Measurements from ENCODE around the gene PCDHGA4. TPM values are rescaled to one million over a fixed set of nuclear protein-coding genes. Genes with fewer than 3 reads are reported as not detected.
"Not testable (repeated sequence)": the region's sequence is repeated elsewhere in the genome, so short reads cannot be mapped to it uniquely, and the experiment has no call there.

Gene PCDHGA4
- total RNA-seq, 4 donors from 2014 or later: 0.12 to 2.9 (median 1.1) TPM

- peaks cover 0 to 7% (median 0%) of the 10 kb centered on the region in 3 donors for H3K36me3 ChIP-seq
- H3K4me3 ChIP-seq: no peak overlapping the region
- DNase-seq: no peak
- peaks cover 20 to 96% (median 88%) of the 10 kb centered on the region in 3 donors for H3K9me3 ChIP-seq
- intact Hi-C loops (cut with DNase I): no loop called here
- WGBS, 2 donors: 54 to 58% methylated on average over 12 to 19 of the region's 21 CpGs
- no peak overlapping the region for H3K27ac ChIP-seq
- TF ChIP-seq CTCF (IDR thresholded peaks at IDR 0.05) (no peak), POLR2A (IDR thresholded peaks at IDR 0.05) (no peak)
- peaks cover 0 to 32% (median 0%) of the 10 kb centered on the region in 4 donors for H3K27me3 ChIP-seq
- H3K4me1 ChIP-seq: no peaks in the 10 kb centered on the region
These were observed 38.4 kb downstream of the PCDHGA4 start for GRCh38 chr5:141393267-141393666.

- WGBS, 2 donors: 41 to 50% methylated on average over 13 to 22 of the region's 53 CpGs
- intact Hi-C loops (cut with DNase I); H3K4me3 ChIP-seq; DNase-seq; H3K27ac ChIP-seq; H3K4me1 ChIP-seq; H3K36me3 ChIP-seq: not testable (repeated sequence)
- H3K9me3 ChIP-seq: peaks cover 21 to 96% (median 87%) of the 10 kb centered on the region in 3 donors
- peaks cover 0 to 40% (median 0%) of the 10 kb centered on the region in 4 donors for H3K27me3 ChIP-seq
These were observed 39.8 kb downstream of the PCDHGA4 start for GRCh38 chr5:141394401-141395187.

GRCh38 chr5:141397756-141398551 lies 43.1 kb downstream of the PCDHGA4 start, which contains the start of gene PCDHGB5:
TSS of gene PCDHGB5 (plus strand) at chr5:141397947. CDS start at chr5:141398128, 181 bp downstream.
- peak in 5 of 6 experiments; percentile 24 to 55 (median 42) for TF ChIP-seq CTCF (IDR thresholded peaks at IDR 0.05)
- H3K9me3 ChIP-seq: peaks cover 21 to 94% (median 85%) of the 10 kb centered on the region in 3 donors
- H3K36me3 ChIP-seq; DNase-seq; intact Hi-C loops (cut with DNase I); H3K4me1 ChIP-seq; H3K27ac ChIP-seq: not testable (repeated sequence)
- H3K4me3 ChIP-seq: peak within 1 kb of the TSS in 3 of 4 donors; percentile 31 to 49 (median 35)
- WGBS, 2 donors: 4 to 9% methylated on average over 19 to 23 of the region's 43 CpGs
- H3K27me3 ChIP-seq: peaks cover 0 to 45% (median 0%) of the 10 kb centered on the region in 4 donors

- Histone ChIP-seq H3K36me3 (no peaks in the 10 kb centered on the region), H3K27ac (no peak overlapping the region), H3K27me3 (peaks cover 0 to 44% (median 0%) of the 10 kb centered on the region in 4 donors), H3K4me3 (peak overlapping the region in 1 of 4 donors; percentile 3), H3K9me3 (peaks cover 17 to 94% (median 85%) of the 10 kb centered on the region in 3 donors), H3K4me1 (peaks cover 0 to 3% (median 0%) of the 10 kb centered on the region in 3 donors)
- intact Hi-C loops (cut with DNase I): no loop called here
- TF ChIP-seq CTCF (IDR thresholded peaks at IDR 0.05): no peak
- no peak for TF ChIP-seq POLR2A (IDR thresholded peaks at IDR 0.05)
- 39 to 40% methylated on average over 8 to 15 of the region's 15 CpGs for WGBS, 2 donors
- no peak for DNase-seq
These were observed 43.8 kb downstream of the PCDHGA4 start for GRCh38 chr5:141398608-141399007.

- DNase-seq: no peak
- WGBS, 2 donors: 31 to 75% methylated on average over 6 to 20 of the region's 61 CpGs
- Histone ChIP-seq H3K27ac (no peak overlapping the region), H3K9me3 (peaks cover 15 to 94% (median 87%) of the 10 kb centered on the region in 3 donors), H3K4me1 (peaks cover 0 to 3% (median 0%) of the 10 kb centered on the region in 3 donors), H3K27me3 (peaks cover 0 to 40% (median 0%) of the 10 kb centered on the region in 4 donors), H3K4me3 (peak overlapping the region in 1 of 4 donors; percentile 35), H3K36me3 (no peaks in the 10 kb centered on the region)
- intact Hi-C loops (cut with DNase I): no loop called here
- no peak for TF ChIP-seq CTCF (IDR thresholded peaks at IDR 0.05)
- no peak for TF ChIP-seq POLR2A (IDR thresholded peaks at IDR 0.05)
These were observed 44.9 kb downstream of the PCDHGA4 start for GRCh38 chr5:141399555-141400258.
